Neural progenitor cell (in vitro differentiated cells): ENCODE data around the gene FEM1B.

ENCODE experiments used
- CTCF ChIP-seq: fragments of 200-600 bp; sonication (generic); IDR thresholded peaks from 2 replicates; pipeline ENCODE4 v1.5.1; 2017; ENCODE audit warnings: antibody characterized with exemption, mild to moderate bottlenecking
- EZH2 ChIP-seq: fragments of 200-600 bp; sonication (generic); IDR thresholded peaks from 2 replicates; pipeline ENCODE4 v1.6.1; 2017; ENCODE audit warnings: antibody characterized with exemption, mild to moderate bottlenecking, moderate library complexity

GRCh38 chr15:68261241-68261640, 16.3 kb upstream of the FEM1B start:
- TF ChIP-seq EZH2: no peak
- no peak for TF ChIP-seq CTCF
